GM18520 (cell line): ENCODE measurements around the gene SRRD.
"Not testable (repeated sequence)": the region's sequence is repeated elsewhere in the genome, so short reads cannot be mapped to it uniquely, and the experiment has no call there.

Source experiments
- ATAC-seq: cut with Tn5 transposase; IDR thresholded peaks from one replicate; pipeline ENCODE4 v1.9.1; 2021; ENCODE audit not compliant: unreplicated experiment

The SRRD gene

DNA sequence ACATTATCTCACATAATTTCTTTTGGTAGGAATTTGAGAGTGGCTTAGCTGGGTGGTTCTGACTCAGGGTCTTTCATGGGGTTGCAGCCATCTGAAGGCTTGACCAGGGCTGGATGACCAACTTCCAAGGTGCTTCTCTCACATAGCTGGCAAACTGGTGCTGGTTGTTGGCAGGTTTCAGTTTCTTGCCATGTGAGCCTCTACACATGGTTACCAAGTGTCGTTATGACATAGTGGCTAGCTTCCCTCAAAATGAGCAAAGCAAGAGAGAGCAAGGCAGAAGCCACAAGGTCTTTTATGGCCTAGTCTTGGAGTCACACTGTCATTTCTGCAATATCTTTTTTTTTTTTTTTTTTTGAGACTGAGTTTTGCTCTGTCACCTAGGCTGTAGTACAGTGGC is 32.8 kb downstream of the SRRD start:
- no peak for ATAC-seq

DNA sequence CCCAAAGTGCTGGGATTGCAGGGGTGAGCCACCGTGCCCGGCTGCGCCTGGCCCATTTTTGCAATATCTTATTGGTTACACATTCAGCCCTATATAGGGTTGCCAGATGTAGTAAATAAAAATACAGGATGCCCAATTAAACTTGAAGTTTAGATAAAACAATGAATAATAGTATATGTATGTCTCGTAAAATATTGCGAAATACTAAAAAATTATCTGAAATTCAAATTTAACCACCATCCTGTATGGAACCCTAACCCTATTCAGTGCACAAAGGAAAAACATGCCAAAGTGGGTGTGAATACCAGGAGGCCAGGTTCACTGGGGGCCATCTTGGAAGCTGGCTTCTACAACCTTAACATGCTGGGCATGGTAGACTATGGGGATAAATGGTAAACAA is 33.8 kb downstream of the SRRD start:
- ATAC-seq, result no peak

DNA sequence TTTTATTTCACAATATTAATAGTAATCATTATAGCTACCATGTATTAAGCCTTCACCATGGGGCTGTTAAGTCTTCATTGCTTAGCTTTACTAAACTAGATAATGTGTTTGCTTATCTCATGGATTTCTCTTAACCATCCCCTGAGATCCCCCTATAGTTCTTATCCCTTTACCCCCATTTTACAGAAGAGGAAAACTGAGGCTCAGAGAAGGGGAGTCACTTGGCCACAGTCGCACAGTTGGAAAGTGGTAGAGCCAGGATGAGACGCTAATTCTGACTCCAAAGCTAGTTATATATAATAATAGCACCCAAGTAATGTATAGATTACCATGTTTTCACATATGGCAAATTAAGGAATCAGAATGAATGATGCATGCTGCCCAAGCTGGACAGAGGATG is 38.3 kb downstream of the SRRD start:
- no peak for ATAC-seq

DNA sequence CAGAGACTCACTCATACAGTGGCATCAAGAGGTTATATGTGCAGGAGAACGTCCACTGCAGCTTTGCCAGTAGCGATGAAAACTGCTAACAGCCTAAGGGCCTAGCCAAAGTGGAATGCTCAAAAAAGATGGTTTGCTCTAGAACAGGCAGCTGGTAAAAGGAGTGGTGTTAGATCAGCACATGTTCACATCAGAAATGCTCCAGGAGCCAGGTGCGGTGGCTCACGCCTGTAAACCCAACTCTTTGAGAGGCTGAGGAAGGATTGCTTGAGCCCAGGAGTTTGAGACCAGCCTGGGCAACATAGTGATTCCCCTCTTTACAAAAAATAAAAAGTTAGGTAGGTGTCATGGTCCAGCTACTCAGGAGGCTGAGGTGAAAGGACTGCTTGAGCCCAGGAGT is 38.9 kb downstream of the SRRD start:
- no peak for ATAC-seq

DNA sequence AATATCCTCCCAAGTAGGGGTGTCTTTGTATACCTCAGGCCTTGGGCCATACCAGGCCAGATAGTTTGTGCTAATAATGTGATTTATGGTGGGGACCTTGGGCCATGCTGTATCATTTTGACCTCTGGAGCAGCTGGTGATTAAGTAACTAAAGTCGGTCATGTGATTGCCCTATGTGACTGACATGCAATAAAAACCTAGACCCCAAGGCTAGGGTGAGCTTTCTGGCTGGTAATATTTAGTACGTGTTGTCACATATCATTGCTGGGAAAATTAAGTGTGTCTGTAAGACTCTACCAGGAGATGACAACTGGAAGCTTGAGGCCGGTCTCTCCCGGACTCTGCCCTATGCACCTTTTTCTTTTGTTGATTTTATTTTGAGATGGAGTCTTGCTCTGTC is 41.2 kb downstream of the SRRD start:
- no peak for ATAC-seq

DNA sequence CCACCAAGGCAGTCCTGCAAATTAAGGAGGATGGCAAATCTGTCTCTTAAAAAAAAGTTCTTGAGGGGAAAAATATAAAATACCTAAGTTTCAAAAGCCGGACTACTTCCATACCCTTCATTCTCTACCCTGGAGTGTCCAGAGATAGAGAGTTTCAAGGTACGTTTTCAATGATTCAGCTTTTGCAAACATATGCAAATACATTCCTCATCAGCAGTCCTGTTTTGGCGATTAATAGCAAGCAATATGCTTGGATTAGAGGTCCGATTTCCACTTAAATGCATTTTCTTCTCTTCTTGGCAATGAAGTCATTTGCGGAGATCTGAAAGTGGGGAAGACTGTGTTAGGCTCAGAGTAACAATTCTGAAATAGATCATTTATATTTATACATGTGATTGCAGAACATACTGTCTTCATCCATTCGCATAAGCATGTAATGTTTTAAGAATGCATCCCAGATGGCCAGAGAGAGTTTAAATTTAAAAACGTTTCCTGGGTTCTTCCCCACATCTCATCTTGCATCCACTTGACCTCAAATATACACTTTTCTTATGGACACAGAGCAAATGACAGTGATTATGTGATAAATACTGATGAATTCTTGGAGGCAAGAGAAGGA is 42.4 kb downstream of the SRRD start:
- no peak for ATAC-seq

DNA sequence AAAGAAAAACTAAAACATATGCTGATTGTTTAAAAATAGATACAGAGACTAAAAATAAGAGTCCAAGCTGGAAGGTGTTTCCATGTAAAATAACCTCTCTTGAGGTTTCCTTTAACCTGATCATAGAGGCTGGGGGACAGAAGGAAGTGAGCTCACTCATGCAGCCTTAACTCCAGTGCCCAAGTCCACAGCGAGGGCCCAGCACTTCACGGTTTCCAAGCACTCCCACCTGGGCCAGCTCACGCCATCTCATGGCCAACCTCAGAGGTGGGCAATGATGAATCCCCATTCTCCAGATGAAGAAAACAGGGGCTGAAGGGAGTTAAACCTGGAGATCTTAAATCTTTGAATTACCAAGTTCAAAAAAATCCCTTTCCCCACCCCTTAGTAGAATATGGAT is 43.5 kb downstream of the SRRD start:
- no peak for ATAC-seq

DNA sequence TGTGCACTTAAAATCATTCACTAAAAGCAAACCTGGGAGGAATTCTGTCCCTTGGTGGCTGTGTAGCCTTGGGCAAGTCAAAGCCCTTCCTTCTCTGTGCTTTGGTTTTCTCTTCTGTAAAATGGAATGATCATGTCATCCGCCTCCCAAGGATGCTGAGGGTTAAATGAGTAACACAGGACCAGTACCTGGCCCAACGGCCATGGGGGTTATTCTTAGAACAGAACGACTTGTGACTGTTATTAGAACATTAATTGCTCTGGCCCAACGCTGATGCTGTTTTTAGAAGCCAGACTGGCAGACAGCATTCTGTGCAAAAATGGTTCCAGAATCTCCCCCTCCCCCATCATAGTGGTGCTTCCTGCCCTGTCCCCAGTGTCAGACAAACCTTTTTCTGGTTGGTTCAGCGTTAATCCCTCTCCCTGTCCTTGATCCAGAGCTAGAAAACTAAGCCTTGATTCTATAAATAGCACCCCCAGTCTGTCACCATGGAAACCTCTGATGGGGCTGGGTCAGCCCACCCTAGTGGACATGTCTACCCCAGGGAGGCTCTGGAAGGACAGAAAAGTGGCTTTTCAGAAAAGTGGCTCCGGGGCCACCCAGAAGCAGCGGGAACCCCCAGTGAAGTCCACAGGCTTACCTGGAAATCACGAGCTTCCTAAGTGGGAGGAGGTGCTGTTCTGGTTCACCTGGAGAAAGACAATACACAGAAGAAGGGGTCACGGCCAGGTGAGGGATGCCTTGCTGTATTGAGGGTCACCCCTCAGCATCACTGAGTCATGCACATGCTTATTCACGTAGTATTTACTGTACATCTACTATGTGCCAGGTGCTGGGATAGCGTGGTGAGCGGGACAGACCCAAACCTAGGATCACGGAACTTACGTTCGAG is 44.1 kb downstream of the SRRD start:
- ATAC-seq, result no peak

DNA sequence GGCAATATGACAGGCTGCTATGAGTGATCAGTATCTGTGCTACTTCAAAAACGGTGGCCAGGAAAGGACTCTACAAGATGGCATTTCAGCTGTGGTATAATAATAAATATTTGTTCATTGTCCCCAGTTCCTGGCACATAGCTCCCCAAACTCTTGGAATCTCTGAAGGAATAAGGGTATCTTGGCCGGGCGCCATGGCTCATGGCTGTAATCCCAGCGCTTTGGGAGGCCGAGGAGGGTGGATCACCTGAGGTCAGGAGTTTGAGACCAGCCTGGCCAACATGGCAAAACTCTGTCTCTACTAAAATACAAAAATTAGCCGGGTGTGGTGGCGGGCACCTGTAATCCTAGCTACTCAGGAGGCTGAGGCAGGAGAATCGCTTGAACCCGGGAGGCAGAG is 44.8 kb downstream of the SRRD start:
- not testable (repeated sequence) for ATAC-seq

DNA sequence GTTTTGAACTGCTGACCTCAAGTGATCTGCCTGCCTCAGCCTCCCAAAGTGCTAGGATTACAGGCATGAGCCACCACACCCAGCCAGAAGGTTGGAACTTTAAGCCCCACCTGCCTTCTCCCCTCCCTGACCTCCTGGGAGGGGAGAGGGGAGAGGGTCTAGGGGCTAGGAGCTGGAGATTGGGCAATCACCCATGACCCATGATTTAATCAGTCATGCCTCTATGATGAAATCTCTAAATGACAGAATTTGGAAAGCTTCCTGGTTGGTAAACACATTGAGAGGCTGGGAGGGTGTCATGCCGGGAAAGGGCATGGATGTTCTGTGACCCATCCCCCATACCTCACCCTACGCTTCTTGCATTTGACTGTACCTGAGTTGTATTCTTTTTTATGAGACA is 45.7 kb downstream of the SRRD start:
- no peak for ATAC-seq

DNA sequence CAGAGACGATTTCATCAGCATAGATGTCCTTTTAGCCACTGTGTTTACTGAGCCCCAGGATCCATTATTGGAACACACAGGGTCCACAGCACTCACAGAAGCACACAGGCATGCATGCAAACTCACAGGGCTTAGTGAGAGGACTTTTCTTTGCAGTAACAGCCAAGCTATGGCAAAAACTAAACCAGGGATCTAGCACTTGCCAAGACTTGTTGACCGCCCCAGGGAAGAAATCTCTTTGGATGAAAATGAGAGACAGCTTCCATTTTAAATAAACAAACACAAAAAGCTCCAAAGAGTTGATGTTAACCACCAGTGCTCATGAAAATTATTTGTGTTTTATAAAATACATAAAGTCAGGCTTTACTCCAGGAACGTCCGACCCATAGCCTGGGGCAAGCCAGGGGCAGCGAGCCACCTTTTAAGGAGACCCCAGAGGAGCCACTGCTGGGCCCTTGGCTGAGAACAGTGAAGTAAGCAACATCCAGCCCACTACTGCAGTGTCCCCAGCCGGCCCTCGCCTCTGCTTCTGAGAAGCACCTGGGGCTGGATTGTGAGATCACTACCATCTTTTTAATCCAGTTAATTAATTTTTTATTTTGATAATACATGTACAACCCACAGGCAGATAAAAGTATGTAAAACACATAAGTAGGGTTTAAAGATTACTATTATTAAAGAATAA is 50.6 kb downstream of the SRRD start:
- no peak for ATAC-seq

DNA sequence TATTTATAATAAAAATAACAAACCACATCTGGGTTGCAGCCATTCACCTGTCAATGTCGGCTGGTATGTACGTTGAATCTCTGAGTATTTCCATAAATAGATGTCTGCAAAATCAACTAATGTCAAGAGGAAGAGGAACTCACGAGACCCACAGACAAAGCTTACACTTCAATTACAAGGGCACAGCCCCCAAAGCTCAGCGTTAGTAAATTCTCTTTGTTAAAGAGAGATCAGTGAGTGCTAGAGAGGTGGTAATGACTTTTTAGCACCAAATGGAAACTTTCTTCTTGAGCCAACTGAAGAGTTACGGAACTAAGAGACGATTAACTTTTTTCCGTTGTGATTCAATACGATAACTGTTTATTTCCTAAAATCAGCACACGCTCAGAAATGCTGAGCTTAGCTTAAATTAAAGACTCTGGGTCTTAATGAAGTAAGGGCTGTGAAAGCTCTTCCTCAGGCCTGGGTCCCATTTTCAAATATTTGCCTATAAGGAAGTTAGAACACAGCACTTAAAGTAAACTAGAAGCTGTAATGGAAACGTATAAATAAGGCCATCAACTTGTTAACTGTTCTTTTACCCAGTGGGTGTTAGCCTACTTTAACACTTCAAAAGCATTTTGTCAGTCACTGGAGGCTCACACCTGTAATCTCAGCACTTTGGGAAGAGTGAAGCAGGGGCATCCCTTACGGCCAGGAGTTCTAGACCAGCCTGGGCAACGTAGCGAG is 51.4 kb downstream of the SRRD start:
- no peak for ATAC-seq

DNA sequence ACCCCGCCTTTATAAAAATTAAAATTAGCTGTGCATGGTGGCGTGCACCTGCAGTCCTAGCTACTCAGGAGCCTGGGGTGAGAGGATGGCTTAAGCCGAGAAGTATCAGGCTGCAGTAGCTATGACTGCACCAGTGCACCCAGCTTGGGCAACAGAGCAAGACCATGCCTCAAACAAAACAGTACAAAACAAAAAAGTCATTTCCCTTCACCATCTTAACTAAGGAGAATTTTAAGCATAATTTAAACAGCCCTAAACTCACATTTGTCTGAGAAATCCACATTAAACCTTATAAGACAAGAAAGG is 51.9 kb downstream of the SRRD start:
- no peak for ATAC-seq

DNA sequence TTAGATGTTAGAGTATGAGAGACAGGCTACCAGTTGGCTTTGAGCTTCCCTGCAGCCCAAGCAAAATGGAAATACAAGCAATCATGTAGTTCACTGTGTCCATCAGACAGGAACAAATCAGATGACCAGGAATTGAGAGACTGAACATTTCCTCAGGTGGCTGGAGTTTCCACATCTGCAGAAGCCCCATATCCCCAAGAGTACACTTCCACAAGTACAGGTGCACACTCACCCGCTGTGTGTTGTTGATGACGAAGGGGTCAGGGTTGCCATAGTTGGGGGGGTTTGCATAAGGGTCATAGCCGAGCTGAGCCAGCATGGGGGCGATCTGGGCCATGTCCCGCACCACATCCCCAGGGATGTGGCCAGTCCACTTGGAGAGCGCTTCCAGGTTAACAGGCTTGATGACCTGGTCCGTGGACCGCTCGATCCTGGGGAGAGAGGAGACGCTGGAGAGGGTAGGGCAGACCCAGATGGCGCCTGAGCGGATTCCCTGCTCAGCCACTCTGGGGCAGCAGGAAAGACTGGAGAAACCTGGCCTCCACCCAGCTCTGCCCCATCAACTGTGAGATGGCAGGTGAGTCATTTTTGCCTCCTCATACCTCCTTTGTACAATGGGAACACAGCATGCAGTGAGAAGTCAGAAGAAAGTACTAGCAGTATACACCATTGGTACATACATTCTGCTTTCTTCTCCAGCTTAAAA is 52.5 kb downstream of the SRRD start:
- no peak for ATAC-seq

DNA sequence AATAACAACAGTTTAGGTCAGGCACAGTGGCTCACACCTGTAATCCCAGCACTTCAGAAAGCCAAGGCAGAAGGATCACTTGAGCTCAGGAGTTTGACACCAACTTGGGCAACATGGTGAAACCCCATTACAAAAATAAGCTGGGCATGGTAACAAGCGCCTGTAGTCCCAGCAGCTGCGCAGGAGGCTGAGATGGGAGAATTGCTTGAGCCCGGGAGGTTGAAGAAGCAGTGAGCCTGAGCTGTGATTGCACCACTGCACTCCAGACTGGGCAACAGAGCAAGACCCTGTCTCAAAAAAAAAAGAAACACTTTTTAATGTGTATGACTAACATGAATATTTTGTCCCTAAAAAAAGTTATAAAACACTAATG is 53.1 kb downstream of the SRRD start:
- ATAC-seq, result no peak

DNA sequence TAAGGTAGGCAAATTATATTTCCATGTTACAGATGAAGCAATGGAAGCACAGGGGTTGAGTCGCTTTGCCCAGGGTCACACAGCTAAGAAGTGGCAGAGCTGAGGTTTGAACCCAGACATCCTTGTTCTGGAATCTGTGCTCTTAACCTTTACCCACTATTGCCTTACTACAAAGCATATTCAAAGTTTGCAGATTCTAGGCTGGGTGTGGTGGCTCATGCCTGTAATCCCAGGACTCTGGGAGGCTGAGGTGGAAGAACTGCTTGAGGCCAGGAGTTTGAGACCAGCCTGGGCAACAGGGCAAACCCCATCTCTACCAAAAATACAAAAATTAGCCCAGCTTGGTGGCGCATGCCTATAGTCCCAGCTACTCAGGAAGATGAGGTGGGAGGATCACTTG is 56.4 kb downstream of the SRRD start:
- ATAC-seq, result no peak

DNA sequence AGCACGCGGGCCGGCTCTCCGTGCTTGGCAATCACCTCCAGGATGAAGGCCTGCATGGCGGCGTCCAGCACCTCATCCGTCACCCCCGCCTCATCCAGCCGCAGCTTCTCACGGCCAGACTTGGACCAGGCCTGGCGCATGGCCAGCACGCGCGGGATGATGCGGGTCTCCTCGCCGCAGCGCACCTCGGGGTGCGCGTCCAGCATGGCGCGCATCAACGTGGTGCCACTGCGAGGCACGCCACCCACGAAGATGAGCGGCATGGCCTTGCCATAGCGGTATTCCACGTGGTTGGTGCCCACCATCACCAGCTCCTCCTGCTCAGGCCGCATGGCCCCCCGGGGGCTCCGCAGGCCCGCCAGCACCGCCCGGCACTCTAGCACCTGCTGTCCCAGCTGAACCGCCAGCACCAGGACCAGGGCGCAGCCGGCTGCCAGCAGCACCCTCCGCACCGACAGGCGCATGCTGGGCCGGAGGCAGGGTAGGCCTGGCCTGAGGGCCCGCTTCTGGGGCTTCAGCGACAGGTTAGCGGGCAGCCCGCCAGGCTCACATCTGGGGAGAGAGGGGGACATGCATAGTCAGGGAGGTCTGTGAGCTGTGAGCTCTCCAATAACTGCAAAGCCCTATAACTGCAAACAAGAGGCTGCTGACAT is 57.6 kb downstream of the SRRD start:
- no peak for ATAC-seq

DNA sequence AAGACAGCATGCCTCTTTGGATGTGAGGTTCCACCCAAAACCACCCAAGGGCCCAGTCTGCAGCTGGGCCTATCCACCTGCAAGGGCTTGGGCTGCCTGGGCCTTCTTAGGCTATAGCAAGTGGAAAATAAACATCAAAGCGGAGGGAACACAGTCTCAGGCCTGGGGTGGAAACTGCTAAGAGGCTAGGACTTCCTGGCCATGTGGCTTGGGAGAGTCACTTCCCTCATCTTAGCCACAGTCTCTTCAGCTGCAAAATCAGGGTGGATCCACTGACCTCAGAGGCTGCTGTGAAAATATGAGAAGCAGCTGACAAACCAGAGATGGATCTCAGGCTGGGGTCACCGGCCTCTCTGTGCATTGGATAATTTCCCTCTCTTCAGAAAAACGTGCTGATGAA is 59.2 kb downstream of the SRRD start:
- ATAC-seq, result no peak
